ENCODE results near the gene PTPN7. TPM values are rescaled to one million over a fixed set of nuclear protein-coding genes. Genes with fewer than 3 reads are reported as not detected.

The PTPN7 gene
- total and polyA plus RNA-seq, 4 donors: 0.75 to 7.0 (median 1.7) TPM

GRCh38 chr1:202165267-202165941, 5.0 kb upstream of the PTPN7 start:
- TF ChIP-seq SP1 (IDR thresholded peaks at IDR 0.05) (no peak), ZBTB33 (IDR thresholded peaks at IDR 0.05) (no peak), RXRA (IDR thresholded peaks at IDR 0.05) (no peak), EGR1 (IDR thresholded peaks at IDR 0.05; ENCODE audit: low read depth in 2 of 2) (no peak), TAF1 (conservative IDR thresholded peaks at IDR 0.05) (no peak), JUND (IDR thresholded peaks at IDR 0.05) (no peak), YY1 (IDR thresholded peaks at IDR 0.05) (no peak), ATF3 (IDR thresholded peaks at IDR 0.05) (no peak), FOXA2 (IDR thresholded peaks at IDR 0.05) (no peak), HNF4G (IDR thresholded peaks at IDR 0.05) (no peak), MAX (IDR thresholded peaks at IDR 0.05) (no peak), REST (IDR thresholded peaks at IDR 0.05) (no peak), NR2F2 (IDR thresholded peaks at IDR 0.05) (no peak), CTCF (IDR thresholded peaks at IDR 0.05; ENCODE audit: low read depth, low read length, missing input control) (no peak), HNF4A (conservative IDR thresholded peaks at IDR 0.05) (no peak)
- Histone ChIP-seq H3K9me3 (ENCODE audit: control insufficient read depth in 4 of 4, low read length in 3 of 4) (no peaks in the 10 kb centered on the region), H3K36me3 (ENCODE audit: control insufficient read depth in 4 of 4, insufficient read depth in 3 of 4, low read depth in 1 of 4, low read length in 3 of 4) (no peaks in the 10 kb centered on the region), H3K4me1 (ENCODE audit: control insufficient read depth in 4 of 4, insufficient read depth in 4 of 4, low read length in 3 of 4) (peaks cover 0 to 3% (median under 1%) of the 10 kb centered on the region in 4 donors), H3K9ac (ENCODE audit: low read depth in 1 of 2, low read length in 2 of 2) (no peak overlapping the region), H3K27ac (ENCODE audit: low read depth in 1 of 2, low read length in 2 of 2) (no peak overlapping the region), H3K27me3 (ENCODE audit: control insufficient read depth in 4 of 4, insufficient read depth in 4 of 4, low read length in 3 of 4) (no peaks in the 10 kb centered on the region), H3K4me3 (ENCODE audit: low read depth in 1 of 3, low read length in 3 of 3) (no peak overlapping the region)
- 92% methylated on average over 20 of the region's 20 CpGs for WGBS
- DNase-seq (ENCODE audit: low spot score): no peak

All from liver (tissue), 9 donors.